Right forelimb (tissue), 1 donor: ENCODE data around the gene SYCE3.
"Not testable (repeated sequence)": the region's sequence is repeated elsewhere in the genome, so short reads cannot be mapped to it uniquely, and the experiment has no call there.

Experiments used
- DNase-seq: peaks from one replicate; pipeline ENCODE4 v3.0.0-alpha.2; 2018

SYCE3 gene

DNA sequence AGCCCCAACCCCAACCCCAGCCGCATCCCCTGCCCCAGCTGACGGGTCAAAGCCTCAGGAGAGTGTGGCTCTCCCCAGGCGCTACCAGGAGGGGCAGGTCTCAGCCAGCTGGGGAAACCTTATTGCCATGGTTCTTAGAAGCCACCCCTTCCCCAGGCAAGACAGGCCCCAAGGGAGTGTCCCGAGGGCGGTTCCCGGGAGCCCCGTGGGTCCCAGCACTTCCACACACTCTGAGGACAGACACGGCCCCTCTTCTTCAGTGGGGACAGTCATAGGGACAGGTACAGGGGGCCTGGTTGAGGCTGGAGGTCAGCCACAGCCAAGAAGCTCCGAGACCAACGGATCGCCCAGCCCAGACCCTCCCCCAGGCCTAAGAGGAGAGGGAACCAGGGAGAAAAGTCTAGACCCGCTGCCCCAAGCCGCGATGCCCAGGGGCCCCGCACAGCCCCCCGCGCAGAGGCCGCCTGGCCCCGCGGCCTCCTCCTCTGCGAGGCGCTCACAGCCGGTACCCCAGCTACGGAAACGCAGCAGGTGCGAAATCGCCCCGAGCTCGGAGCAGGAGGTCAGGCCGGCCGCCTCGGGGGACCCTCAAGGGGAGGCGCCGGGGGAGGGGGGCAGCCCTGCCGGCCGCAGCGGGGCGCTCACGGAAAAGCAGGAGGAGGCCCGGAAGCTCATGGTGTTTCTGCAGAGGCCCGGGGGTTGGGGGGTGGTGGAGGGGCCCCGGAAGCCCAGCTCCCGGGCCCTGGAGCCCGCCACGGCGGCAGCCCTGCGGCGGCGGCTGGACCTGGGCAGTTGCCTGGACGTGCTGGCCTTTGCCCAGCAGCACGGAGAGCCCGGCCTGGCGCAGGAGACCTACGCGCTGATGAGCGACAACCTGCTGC lies 14.4 kb downstream of the SYCE3 start:
- no peak for DNase-seq

GRCh38 chr22:50547263-50547985 lies 15.3 kb downstream of the SYCE3 start:
- no peak for DNase-seq

DNA sequence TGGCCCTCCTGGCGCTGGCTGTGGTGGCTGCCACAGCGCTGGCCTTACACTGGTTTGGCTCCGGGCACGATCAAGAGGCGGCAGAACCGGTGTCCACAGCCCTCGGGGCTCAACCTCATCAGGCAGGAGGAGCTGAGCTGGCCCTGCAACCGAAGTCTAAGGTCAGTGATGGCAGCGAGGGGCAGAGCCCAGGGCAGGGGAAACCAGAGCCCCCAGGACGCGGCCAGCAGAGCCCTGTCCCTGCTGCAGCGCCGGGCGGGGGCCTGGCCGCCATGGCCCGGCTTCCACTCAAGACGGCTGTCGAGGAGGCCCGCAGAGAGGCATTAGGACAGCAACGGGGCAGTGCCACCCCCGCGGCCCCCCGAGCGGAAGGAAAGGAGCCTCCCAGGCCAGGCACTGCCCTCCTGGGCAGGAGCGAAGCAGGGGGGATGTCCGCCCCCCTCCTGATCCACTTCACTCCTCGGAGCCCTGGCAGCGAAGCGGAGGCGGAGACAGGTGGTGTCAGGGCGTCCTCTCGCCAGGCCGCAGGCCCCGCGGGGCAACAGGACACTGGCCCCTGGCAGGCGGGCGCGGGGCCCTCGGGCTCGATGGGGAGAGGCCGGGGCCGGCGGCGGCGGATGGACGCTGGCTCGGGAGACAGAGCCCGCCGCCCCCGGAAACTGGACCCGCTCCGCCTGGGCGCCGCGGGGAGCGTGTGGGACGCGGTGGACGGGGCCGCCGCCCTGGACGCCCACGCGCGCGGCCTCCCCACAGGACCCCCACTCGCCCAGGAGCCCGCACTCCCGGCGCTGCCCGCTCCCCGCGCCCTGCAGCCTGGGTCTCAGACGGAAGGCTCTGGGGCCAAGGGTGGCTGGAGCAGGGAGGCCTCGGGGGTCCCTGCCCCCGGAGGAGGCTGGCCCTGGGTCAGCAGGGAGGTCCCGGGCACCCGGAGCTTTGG lies 16.1 kb downstream of the SYCE3 start:
- DNase-seq, result no peak

DNA sequence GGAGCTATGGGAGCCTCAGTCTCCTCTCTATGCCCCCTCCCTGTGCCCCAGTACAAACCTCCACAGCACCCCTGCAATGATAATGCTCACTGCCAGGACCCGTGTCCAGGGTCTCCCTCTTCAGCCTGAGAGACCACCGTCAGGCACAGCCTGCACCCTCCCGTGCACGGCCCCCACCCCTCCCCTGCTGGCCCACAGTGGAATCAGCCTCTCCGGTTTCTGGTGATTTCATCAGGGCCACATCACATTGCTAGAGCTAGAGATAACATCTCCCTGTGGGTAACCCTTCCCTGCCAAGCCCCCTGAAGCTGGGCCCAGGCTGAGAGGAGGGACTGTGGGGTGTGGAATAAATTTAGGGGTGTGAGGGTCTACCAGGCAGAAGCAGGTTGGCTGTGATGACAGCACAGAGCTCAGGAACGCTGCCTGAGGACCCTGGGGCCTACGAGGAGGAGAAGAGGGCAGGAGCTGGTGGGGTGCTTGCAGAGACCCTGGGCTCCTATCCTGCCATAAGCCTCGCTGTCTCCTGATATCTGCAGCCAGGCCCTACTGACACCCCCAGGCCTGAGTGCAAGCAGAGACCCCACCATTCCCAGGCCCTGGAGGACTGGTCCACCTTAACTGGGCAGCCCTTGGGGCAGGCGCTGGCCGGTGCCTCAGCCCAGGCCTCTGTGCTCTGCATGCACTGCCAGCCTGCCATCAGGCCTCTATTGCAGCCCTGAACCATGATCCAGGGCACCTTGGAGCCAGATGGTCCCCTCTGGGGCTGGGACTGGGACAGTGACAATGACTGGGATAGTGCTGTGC lies 17.0 kb downstream of the SYCE3 start, which contains the start of gene KLHDC7B:
KLHDC7B (plus strand) TSS at position 378 of the 804 bp plus-strand sequence; CDS start at position 723, 345 bp downstream.
- DNase-seq, result no peak

- DNase-seq, result no peak
Measured at GRCh38 chr22:50544746-50545253, 17.9 kb downstream of the SYCE3 start.

DNA sequence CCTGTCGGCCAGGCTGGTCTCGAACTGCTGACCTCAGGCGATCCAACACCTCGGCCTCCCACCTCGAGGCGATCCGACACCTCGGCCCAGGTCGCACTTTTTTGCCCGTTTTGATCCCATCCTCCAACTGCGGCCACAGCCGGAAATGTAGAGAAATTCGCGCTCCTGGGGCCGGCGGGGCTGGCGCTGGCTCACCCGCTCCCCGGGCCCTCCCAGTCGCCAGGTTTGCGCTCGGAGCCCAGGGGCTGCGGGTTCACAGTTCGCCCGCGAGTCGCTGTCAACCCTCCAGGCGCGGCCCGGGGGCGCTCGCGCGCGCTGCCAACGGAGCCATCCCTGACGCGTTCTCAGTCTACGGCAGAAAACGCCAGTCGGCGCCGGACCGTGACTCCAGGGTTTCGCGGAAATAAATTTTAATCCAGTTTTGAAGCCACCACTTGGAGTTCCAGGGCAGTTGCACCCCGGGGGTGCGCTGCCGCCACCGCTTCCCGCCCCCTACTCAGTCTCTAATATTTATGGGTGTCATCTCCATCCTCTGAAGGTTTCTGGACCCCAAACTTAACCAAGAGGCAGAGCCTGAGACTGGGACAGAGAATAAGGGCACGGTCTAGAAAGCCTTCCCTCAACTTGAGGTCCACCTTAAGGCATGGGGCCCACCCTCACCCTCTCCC lies 18.5 kb downstream of the SYCE3 start:
- DNase-seq, result no peak

GRCh38 chr22:50542416-50542927 lies 20.2 kb downstream of the SYCE3 start:
- no peak for DNase-seq

DNA sequence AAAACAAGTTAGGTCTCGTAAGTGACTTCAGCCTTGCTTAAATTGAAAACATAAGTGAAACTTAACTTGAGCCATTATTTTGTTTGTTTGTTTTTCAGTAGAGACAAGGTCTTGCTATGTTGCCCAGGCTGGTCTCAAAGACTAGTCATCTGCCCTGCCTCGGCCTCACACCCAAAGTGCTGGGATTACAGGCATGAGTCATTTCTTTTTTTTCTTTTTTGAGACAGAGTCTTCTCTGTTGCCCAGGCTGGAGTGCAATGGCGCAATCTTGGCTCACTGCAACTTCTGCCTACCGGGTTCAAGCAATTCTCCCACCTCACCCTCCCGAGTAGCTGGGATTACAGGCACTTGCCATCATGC lies 21.1 kb downstream of the SYCE3 start:
- not testable (repeated sequence) for DNase-seq

GRCh38 chr22:50540381-50540780 lies 22.3 kb downstream of the SYCE3 start:
- DNase-seq, result no peak

GRCh38 chr22:50537765-50538164 lies 25.0 kb downstream of the SYCE3 start:
- DNase-seq, result no peak

DNA sequence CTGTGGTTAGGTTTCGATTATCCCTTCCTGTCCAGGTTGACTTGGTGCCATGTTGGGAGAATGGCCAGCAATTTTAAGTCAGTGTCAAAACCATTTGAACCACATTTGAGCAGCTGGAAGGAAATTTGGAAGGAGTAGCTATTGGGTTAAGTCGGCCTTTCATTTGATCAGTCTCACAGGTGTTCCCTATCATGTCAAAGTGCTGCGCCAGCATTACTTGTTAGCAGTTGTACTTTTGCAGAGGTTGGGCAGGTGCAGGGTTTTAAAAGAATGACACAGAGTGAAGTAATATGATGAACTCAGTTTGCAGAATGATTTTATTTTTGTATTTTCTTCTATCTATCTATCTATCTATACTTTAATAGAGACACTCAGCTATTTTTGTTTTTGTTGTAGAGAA lies 26.5 kb downstream of the SYCE3 start:
- DNase-seq, result no peak

- no peak for DNase-seq
Measured at GRCh38 chr22:50535113-50535512, 27.6 kb downstream of the SYCE3 start.

GRCh38 chr22:50533856-50534711 lies 28.6 kb downstream of the SYCE3 start:
- DNase-seq, result not testable (repeated sequence)

DNA sequence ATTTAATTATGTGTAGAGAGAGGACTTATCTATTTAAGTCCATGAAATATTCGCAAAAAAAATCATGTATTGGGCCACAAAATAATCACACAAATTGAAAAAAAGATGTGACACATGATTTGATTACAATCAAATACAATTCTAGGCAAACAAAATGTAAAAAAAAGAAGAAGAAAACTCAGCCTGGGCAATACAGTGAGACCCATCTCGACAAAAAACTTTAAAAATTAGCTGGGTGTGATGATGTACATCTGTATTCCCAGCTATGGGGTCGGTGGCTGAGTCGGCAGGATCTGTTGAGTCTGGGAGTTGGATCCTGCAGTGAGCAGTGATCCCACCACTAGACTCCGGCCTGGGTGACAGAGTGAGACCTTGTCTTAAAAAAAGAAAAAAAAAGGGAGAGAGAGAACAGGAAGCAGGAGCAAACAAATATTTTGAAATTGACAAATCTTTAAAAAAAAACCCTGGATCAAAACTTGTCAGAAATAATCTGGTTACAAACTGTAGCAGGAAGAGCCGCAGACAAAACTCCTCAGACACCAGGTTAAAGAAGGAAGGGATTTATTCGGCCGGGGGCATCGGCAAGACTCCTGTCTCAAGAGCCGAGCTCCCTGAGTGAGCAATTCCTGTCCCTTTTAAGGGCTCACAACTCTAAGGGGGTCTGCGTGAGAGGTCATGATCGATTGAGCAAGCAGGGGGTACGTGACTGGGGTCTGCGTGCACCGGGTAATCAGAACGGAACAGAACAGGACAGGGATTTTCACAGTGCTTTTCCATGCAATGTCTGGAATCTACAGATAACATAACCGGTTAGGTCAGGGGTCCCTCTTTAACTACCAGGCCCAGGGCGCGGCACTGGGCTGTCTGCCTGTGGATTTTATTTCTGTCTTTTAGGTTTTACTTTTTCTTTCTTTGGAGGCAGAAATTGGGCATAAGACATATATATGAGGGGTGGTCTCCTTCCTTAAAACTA lies 29.6 kb downstream of the SYCE3 start:
- no peak for DNase-seq

DNA sequence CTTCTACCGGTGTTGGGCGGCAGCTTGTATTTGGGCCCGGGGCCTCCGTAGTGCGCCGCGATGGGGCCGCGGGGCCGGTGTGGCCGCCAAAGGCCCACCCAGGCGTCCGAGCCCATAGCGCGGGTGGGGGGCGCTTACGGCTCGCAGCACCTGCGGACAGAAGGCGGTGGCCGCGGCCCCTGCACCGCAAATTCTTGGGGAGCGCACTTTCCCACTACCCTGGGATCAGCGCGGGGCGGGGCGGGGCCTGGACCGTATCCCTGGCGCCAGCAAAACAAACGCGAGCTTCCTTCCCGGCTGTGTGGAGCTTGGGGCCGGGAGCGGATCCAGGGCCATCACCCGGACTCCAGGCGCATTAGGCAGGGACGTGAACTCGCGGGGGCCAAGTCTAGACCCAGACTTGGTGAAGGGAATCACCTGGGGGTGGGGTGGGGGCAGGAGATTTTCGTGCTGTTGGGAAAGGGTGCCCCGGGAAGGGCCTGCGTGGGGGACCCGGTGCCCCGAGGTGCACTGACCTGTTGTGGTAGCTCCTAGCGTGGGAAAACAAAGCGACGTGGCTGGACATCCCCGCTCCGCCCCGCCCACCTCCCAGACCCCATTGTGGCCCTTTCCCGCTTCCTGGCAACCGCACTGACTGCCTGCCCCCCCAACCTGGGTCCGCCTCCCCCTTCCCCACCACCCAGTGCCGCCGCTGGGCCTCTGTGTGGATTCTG lies 30.6 kb downstream of the SYCE3 start:
- peak; percentile 85 for DNase-seq

GRCh38 chr22:50531546-50531961 lies 31.2 kb downstream of the SYCE3 start:
- no peak for DNase-seq

DNA sequence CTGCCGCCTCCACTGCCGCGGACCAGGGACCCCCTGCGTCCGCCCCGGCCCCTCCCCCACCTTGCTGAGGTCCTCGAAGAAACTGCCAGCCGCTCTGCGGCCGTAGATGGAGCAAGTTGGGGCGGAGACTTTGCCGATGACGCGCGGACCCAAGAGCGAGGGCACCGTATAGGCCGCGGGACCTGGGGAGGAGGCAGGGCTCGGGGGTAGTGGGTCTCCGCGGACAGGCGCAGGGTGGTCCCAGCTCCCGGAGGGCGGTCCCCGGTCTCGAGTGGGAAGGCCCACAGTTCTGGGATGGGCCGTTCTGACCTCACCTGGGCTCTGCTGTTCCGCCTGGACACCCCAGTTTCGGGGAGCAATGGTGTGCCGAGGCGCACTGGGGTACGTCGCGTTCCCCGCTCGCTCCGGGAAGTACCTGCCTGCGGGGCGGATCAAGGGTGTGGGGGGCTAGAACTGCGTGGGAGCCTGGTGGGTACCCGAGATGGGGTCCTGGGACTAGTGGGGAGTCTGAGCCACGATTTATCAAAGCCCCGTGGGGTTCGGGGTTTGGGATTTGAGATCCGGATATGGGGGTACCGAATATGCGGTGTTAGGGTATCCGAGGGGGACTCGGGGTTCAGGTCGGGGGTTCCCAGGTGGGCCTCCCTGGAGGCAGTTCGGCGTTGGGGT lies 31.7 kb downstream of the SYCE3 start:
- no peak for DNase-seq

DNA sequence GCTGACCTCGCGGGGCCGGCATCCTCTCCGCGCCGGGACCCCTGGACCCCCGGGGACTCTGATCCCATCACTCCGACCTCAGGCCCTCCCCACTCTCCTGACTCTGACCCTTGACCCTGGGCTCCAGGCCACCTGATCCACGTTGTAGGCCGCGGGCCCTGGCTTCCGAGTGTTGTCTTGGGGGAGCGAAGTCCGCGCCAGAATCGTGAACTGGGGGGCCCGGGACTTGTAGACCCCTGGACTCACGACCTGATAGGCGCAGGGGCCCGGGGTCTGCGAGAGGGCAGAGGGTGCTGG lies 32.2 kb downstream of the SYCE3 start:
- peak; percentile 72 for DNase-seq
